Activated T-helper 2 cell treated with anti-CD3 and anti-CD28 coated beads, Interferon-gamma antibody, Interleukin-2, Interleukin-4, amounts not matched to agents 10 μg/mL and 5 μg/mL and 100 μg/mL, durations not matched to agents 14 hours and 24 hours and 36 hours (primary cell): ENCODE results near the gene NECTIN1. TPM values are rescaled to one million over a fixed set of nuclear protein-coding genes. Genes with fewer than 3 reads are reported as not detected.

Experiments used
- DNase-seq: peaks from one replicate; pipeline ENCODE4 v3.0.0; 2021; ENCODE audit warnings: low spot score
- H3K27ac Mint-ChIP-seq: one replicate; pipeline ENCODE4 v1.8.0; 2021; ENCODE audit warnings: mixed read lengths
- H3K27me3 Mint-ChIP-seq: one replicate; pipeline ENCODE4 v1.8.0; 2021; ENCODE audit warnings: low read depth, mixed read lengths
- H3K36me3 Mint-ChIP-seq: one replicate; pipeline ENCODE4 v1.8.0; 2021; ENCODE audit warnings: low read depth, mixed read lengths
- H3K4me1 Mint-ChIP-seq: one replicate; pipeline ENCODE4 v1.8.0; 2021; ENCODE audit warnings: low read depth, mixed read lengths
- H3K4me3 Mint-ChIP-seq: one replicate; pipeline ENCODE4 v1.8.0; 2021; ENCODE audit warnings: low read depth, mild to moderate bottlenecking, moderate library complexity, mixed read lengths
- H3K9me3 Mint-ChIP-seq: one replicate; pipeline ENCODE4 v1.8.0; 2021; ENCODE audit warnings: mixed read lengths
- intact Hi-C: fragments of 100-400 bp; cut with micrococcal nuclease; formaldehyde crosslinking; loops from one replicate; pipeline ENCODE4 v1.15.1; 2023
- total RNA-seq: library from RNA; stranded (reverse); gene quantifications from 2 replicates; pipeline ENCODE4 v1.2.3, GENCODE V29; 2022

NECTIN1 gene
- total RNA-seq, 1 donor from 2014 or later, result 5.6 TPM

- Mint-ChIP-seq H3K27ac (no peak overlapping the region), H3K27me3 (peaks cover 6% of the 10 kb centered on the region), H3K4me3 (no peak overlapping the region), H3K9me3 (no peaks in the 10 kb centered on the region), H3K4me1 (no peaks in the 10 kb centered on the region), H3K36me3 (no peaks in the 10 kb centered on the region)
- no peak for DNase-seq
- intact Hi-C loops, result no loop called here
These were observed 104.4 kb downstream of the NECTIN1 start for GRCh38 chr11:119624629-119625028.

GRCh38 chr11:119624102-119624615 is 104.8 kb downstream of the NECTIN1 start:
- H3K4me1 Mint-ChIP-seq, result no peaks in the 10 kb centered on the region

GRCh38 chr11:119623682-119624081 is 105.3 kb downstream of the NECTIN1 start:
- H3K9me3 Mint-ChIP-seq, result no peaks in the 10 kb centered on the region
- H3K4me1 Mint-ChIP-seq, result no peaks in the 10 kb centered on the region
- no peak for DNase-seq
- H3K36me3 Mint-ChIP-seq, result no peaks in the 10 kb centered on the region
- no peak overlapping the region for H3K4me3 Mint-ChIP-seq
- no peak overlapping the region for H3K27ac Mint-ChIP-seq
- peaks cover 6% of the 10 kb centered on the region for H3K27me3 Mint-ChIP-seq
- intact Hi-C loops, result no loop called here

More at GRCh38 chr11:119624102-119624615, 104.8 kb downstream of the NECTIN1 start:
- H3K27me3 Mint-ChIP-seq, result peaks cover 6% of the 10 kb centered on the region
- no peak overlapping the region for H3K4me3 Mint-ChIP-seq
- H3K9me3 Mint-ChIP-seq, result no peaks in the 10 kb centered on the region
- no peak overlapping the region for H3K27ac Mint-ChIP-seq
- intact Hi-C loops, result no loop called here
- DNase-seq, result no peak
- no peaks in the 10 kb centered on the region for H3K36me3 Mint-ChIP-seq

GRCh38 chr11:119622454-119623143 is 106.4 kb downstream of the NECTIN1 start:
- no peak overlapping the region for H3K4me3 Mint-ChIP-seq
- no peaks in the 10 kb centered on the region for H3K4me1 Mint-ChIP-seq
- intact Hi-C loops, result no loop called here
- H3K27ac Mint-ChIP-seq, result no peak overlapping the region
- H3K9me3 Mint-ChIP-seq, result no peaks in the 10 kb centered on the region
- no peaks in the 10 kb centered on the region for H3K36me3 Mint-ChIP-seq
- no peak for DNase-seq
- peaks cover 6% of the 10 kb centered on the region for H3K27me3 Mint-ChIP-seq

- Mint-ChIP-seq H3K9me3 (no peaks in the 10 kb centered on the region), H3K27ac (no peak overlapping the region), H3K4me3 (no peak overlapping the region), H3K36me3 (no peaks in the 10 kb centered on the region), H3K4me1 (peaks cover 2% of the 10 kb centered on the region), H3K27me3 (peaks cover 4% of the 10 kb centered on the region)
- DNase-seq, result no peak
- intact Hi-C loops, result no loop called here
These were observed 109.3 kb downstream of the NECTIN1 start for GRCh38 chr11:119619665-119620064.

- DNase-seq, result no peak
- H3K4me3 Mint-ChIP-seq, result no peak overlapping the region
- intact Hi-C loops, result no loop called here
- peaks cover 4% of the 10 kb centered on the region for H3K27me3 Mint-ChIP-seq
- no peaks in the 10 kb centered on the region for H3K9me3 Mint-ChIP-seq
- no peak overlapping the region for H3K27ac Mint-ChIP-seq
- no peaks in the 10 kb centered on the region for H3K36me3 Mint-ChIP-seq
- H3K4me1 Mint-ChIP-seq, result peaks cover 2% of the 10 kb centered on the region
These were observed 110.6 kb downstream of the NECTIN1 start for GRCh38 chr11:119618208-119618909.

- H3K4me1 Mint-ChIP-seq, result peaks cover 2% of the 10 kb centered on the region
- intact Hi-C loops, result no loop called here
- no peak for DNase-seq
- no peak overlapping the region for H3K27ac Mint-ChIP-seq
- peaks cover 4% of the 10 kb centered on the region for H3K27me3 Mint-ChIP-seq
- H3K9me3 Mint-ChIP-seq, result no peaks in the 10 kb centered on the region
- no peak overlapping the region for H3K4me3 Mint-ChIP-seq
- H3K36me3 Mint-ChIP-seq, result no peaks in the 10 kb centered on the region
These were observed 111.7 kb downstream of the NECTIN1 start for GRCh38 chr11:119617340-119617713.

GRCh38 chr11:119616586-119617339 is 112.2 kb downstream of the NECTIN1 start:
- intact Hi-C loops, result no loop called here
- DNase-seq, result no peak

GRCh38 chr11:119615882-119616196 is 113.2 kb downstream of the NECTIN1 start:
- intact Hi-C loops, result no loop called here
- no peaks in the 10 kb centered on the region for H3K9me3 Mint-ChIP-seq
- H3K4me1 Mint-ChIP-seq, result peaks cover 2% of the 10 kb centered on the region
- no peaks in the 10 kb centered on the region for H3K36me3 Mint-ChIP-seq
- DNase-seq, result no peak
- no peak overlapping the region for H3K27ac Mint-ChIP-seq
- peaks cover 4% of the 10 kb centered on the region for H3K27me3 Mint-ChIP-seq
- H3K4me3 Mint-ChIP-seq, result no peak overlapping the region

More at GRCh38 chr11:119616586-119617339, 112.2 kb downstream of the NECTIN1 start:
- Mint-ChIP-seq H3K27me3 (peaks cover 4% of the 10 kb centered on the region), H3K36me3 (no peaks in the 10 kb centered on the region), H3K4me3 (no peak overlapping the region), H3K4me1 (peaks cover 2% of the 10 kb centered on the region), H3K9me3 (no peaks in the 10 kb centered on the region), H3K27ac (no peak overlapping the region)

GRCh38 chr11:119615003-119615881 is 113.8 kb downstream of the NECTIN1 start:
- no peak overlapping the region for H3K27ac Mint-ChIP-seq
- H3K9me3 Mint-ChIP-seq, result no peaks in the 10 kb centered on the region
- intact Hi-C loops, result no loop called here
- no peak overlapping the region for H3K4me3 Mint-ChIP-seq
- peaks cover 2% of the 10 kb centered on the region for H3K4me1 Mint-ChIP-seq
- no peaks in the 10 kb centered on the region for H3K36me3 Mint-ChIP-seq
- DNase-seq, result no peak
- H3K27me3 Mint-ChIP-seq, result peaks cover under 1% of the 10 kb centered on the region

GRCh38 chr11:119614222-119615002 is 114.6 kb downstream of the NECTIN1 start:
- no peaks in the 10 kb centered on the region for H3K9me3 Mint-ChIP-seq
- H3K27ac Mint-ChIP-seq, result no peak overlapping the region
- no peaks in the 10 kb centered on the region for H3K36me3 Mint-ChIP-seq
- no peak overlapping the region for H3K4me3 Mint-ChIP-seq
- no peaks in the 10 kb centered on the region for H3K27me3 Mint-ChIP-seq
- intact Hi-C loops, result no loop called here
- H3K4me1 Mint-ChIP-seq, result peaks cover 2% of the 10 kb centered on the region
- no peak for DNase-seq

- peaks cover 2% of the 10 kb centered on the region for H3K4me1 Mint-ChIP-seq
- no peak overlapping the region for H3K27ac Mint-ChIP-seq
- DNase-seq, result no peak
- no peaks in the 10 kb centered on the region for H3K9me3 Mint-ChIP-seq
- H3K36me3 Mint-ChIP-seq, result no peaks in the 10 kb centered on the region
- intact Hi-C loops, result no loop called here
- H3K27me3 Mint-ChIP-seq, result peaks cover 1% of the 10 kb centered on the region
- no peak overlapping the region for H3K4me3 Mint-ChIP-seq
These were observed 116.2 kb downstream of the NECTIN1 start for GRCh38 chr11:119612814-119613213.
